Measurements from ENCODE around the gene EPX. TPM values are rescaled to one million over a fixed set of nuclear protein-coding genes. Genes with fewer than 3 reads are reported as not detected.

Gene EPX
- polyA plus RNA-seq, 1 donor from 2014 or later: not detected

DNA sequence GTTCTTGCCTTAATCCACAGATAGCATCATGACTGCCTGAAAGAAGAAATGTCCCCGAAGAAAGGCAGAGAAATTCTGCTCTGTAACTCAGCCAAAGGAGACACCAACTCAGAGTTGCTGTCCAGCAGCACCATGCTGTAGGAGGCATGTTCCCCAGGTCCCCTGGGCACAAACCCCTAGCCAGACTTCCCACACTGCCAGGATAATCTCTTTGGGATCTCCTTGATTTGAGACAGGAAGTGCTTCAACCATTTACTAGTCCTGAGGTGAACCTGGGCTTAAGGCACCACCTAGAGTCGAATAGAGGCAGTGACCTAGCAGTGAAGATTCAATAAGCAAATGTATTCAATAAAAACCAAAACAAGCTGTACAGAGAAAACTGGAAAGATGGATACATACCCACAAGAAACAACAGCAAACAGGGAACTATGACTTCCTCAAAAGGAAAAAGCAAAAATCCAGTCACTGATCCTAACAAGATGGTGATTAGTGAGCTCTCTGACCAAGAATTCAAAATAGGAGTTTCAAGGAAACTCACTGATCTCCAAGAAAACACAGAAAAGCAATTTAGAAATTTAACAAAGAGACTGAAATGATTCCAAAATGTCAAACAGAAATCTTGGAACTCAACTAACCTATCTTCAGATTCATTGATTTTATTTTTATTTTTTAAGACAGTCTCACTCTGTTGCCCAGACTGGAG lies 20.0 kb upstream of the EPX start:
- H3K9me3 Mint-ChIP-seq: peaks cover 0 to 5% (median 0%) of the 10 kb centered on the region in 3 donors
- peaks cover 2% of the 10 kb centered on the region for H3K36me3 Mint-ChIP-seq
- H3K4me1 Mint-ChIP-seq: peaks cover 0 to 18% (median 8%) of the 10 kb centered on the region in 3 donors
- H3K4me3 Mint-ChIP-seq: no peak overlapping the region
- peaks cover 21% of the 10 kb centered on the region for H3K27me3 Mint-ChIP-seq
- H3K27ac Mint-ChIP-seq: peak overlapping the region in 1 of 3 donors; percentile 42

DNA sequence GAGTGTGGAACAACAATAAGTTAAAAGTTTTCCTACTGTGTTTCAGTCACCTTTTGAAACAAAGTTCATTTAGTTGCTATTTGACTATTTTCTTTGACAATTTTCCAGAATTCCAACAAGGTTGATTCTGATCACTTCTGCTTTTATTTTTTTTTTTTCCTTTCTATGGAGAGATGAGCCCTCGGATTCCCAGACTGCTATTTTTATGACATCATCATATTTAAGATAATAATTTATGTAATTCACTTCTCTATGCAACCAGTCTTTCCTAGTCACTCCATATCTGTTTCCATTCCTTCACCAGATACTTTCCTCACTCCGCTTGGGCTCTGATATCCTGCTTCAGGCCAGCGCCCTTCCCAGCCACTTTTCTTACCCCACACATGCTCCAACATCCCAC lies 17.7 kb upstream of the EPX start:
- H3K9me3 Mint-ChIP-seq: no peaks in the 10 kb centered on the region
- no peak overlapping the region for H3K27ac Mint-ChIP-seq
- H3K4me1 Mint-ChIP-seq: peaks cover 0 to 18% (median 8%) of the 10 kb centered on the region in 3 donors
- no peak overlapping the region for H3K4me3 Mint-ChIP-seq
- H3K27me3 Mint-ChIP-seq: peaks cover 12% of the 10 kb centered on the region
- H3K36me3 Mint-ChIP-seq: no peaks in the 10 kb centered on the region

DNA sequence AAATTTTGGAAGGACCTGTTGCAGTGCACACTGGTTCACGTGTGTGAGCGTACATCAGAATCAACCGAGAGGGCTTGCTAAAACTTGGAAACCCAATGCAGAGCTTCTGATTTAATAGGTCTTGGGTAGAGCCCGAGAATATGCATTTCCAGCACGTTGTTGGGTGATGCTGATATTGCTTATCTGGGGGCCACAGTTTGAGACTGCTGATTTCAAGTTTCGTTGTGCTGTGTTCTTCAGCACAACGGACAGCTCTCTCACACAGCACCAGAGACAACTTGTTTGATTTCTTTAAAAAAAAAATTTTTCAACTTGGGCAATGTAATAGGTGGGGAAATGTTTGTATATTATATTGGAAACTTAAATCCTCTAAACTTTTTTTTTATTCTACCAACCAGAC lies 16.3 kb upstream of the EPX start:
- Mint-ChIP-seq H3K4me3 (no peak overlapping the region), H3K9me3 (no peaks in the 10 kb centered on the region), H3K27me3 (peaks cover 10% of the 10 kb centered on the region), H3K36me3 (no peaks in the 10 kb centered on the region), H3K4me1 (peaks cover 3 to 14% (median 3%) of the 10 kb centered on the region in 3 donors), H3K27ac (no peak overlapping the region)

DNA sequence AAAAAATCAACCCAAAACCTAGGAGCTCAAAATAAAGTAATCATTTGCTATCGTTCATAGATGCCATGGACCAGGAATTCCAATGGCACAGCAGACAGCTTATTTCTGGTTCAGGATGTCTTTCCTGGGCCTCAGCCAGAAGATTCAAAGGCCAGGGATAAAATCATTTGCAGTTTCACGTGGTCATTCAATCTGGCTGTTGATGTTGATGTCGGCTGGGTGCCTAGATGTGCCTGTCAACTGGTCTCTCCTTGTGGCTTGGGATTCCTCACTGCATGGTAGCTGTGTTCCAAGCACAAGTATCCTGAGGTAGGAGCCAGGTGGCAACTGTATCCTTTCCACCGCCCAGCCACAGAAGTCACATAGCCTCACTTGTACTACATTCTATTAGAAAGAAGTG lies 10.7 kb upstream of the EPX start:
- Mint-ChIP-seq H3K4me1 (peaks cover 14 to 20% (median 17%) of the 10 kb centered on the region in 3 donors), H3K27me3 (peaks cover 14% of the 10 kb centered on the region), H3K9me3 (no peaks in the 10 kb centered on the region), H3K36me3 (no peaks in the 10 kb centered on the region), H3K4me3 (no peak overlapping the region), H3K27ac (peak overlapping the region in 1 of 3 donors; percentile 10)

DNA sequence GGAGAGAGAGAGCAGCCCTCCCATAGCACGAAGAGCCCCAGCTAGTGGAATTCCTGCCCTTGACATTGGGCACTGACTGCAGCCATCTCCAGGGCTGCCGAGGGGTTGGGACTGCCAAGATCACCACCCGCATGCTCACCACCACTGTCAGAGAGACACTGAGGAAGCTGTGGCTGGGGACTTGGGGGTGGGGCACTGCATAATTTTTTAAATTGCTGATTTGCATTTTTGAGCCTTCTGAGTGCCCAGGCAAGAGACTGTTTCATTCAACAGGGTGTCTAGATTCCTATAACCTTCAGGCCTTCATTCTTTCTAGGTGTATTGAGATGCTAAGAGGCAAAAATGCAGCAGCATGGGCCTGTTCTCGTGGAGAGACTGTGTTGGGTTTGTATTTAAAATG lies 9.0 kb upstream of the EPX start:
- Mint-ChIP-seq H3K27me3 (peaks cover 9% of the 10 kb centered on the region), H3K4me1 (peaks cover 14 to 20% (median 17%) of the 10 kb centered on the region in 3 donors), H3K27ac (no peak overlapping the region), H3K36me3 (no peaks in the 10 kb centered on the region), H3K4me3 (no peak overlapping the region), H3K9me3 (no peaks in the 10 kb centered on the region)

DNA sequence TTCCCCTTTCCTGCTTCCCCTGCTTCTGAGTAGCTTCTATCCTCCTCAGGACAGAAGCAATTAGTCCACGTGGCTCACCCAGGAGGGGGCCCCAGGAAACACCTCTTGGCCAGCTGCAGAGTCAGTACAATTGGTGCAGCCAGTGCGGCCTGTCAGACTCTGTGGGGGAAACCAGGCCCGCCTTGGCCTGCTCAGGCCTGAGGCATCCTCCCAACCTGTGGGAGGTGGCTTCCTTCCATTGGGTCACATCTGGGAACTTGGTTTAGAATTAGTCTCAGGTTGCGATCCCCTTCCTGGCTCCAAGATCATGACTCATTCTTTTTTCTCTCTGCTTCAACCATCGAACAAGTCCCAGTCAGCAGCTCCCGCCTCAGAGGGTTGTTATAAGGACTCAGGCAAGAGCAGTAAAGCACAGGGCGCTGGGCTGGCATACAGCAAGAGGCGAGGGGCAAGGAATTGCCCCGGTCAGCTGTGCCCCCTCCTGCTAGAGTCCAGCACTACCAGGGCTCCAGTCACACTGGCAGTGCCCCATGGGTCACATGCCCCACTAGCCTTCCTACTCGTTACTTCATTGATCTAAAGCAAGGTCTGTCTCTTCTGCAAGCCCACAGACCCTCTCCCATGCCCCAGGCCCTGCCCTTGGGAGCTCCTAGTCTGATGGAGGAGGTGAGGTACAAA lies 8.1 kb upstream of the EPX start:
- H3K36me3 Mint-ChIP-seq: no peaks in the 10 kb centered on the region
- no peaks in the 10 kb centered on the region for H3K9me3 Mint-ChIP-seq
- H3K27me3 Mint-ChIP-seq: peaks cover 9% of the 10 kb centered on the region
- no peak overlapping the region for H3K4me3 Mint-ChIP-seq
- no peak overlapping the region for H3K27ac Mint-ChIP-seq
- peaks cover 14 to 20% (median 17%) of the 10 kb centered on the region in 3 donors for H3K4me1 Mint-ChIP-seq

DNA sequence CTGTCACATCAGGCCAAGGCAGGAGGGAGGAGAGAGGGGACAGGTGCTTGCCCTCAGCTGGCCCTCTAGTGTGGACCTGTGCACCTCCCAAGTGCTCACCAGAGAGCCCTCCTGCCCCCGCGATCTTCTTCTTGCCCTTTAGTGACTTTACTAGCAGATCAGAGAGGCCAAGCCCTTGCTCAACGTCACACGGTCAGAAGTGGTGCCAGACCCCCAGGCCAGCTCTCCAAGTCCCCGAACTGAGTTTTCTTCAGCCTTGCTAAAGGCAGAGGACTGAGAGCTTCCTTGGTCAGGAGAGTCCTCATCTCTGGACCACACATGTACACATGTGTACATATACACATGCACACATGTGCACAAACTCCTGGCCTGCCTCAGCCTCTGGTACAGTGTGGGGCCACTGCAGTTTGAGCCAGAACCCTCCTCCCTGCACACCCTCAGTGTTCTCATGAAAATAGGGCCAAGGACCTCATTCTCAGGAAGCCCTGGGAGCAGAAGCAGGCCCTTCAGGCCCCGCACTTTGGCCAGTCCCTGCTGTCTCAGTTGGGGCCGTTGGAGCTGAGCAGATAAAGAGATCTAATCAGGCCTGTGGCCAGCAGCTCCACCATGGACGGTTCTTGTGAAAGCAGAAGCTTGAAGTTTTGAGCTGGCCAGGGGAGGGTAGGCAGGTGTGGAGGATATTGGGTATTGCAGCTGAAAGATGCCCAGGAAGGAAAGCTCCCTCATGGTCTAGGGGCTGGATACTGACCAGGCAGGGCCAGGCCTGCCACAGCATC lies 7.4 kb upstream of the EPX start:
- Mint-ChIP-seq H3K4me3 (peak overlapping the region in 1 of 4 donors; percentile 28), H3K36me3 (no peaks in the 10 kb centered on the region), H3K27ac (no peak overlapping the region)

DNA sequence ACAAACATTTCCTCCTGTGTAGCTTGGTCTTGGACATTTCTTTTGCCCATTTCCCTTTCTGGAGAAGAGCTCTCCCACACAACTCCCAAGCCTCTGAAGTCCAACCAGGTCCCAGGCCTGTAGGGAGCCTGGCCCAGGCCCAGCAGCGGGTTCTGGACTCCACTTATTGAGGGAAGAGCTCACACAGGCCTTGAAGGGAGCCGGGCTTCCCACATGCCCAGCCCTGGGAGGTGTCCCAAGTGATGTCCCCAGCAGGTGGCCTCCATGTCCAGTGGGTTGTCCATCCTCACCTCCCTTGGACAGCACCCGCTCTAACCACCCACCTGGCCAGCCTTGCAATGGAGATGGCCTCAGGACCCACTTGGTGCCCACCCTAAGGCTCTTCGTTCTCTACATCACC lies 5.9 kb upstream of the EPX start:
- peaks cover 13% of the 10 kb centered on the region for H3K27me3 Mint-ChIP-seq
- no peaks in the 10 kb centered on the region for H3K36me3 Mint-ChIP-seq
- H3K9me3 Mint-ChIP-seq: no peaks in the 10 kb centered on the region
- H3K27ac Mint-ChIP-seq: peak overlapping the region in 1 of 3 donors; percentile 9
- H3K4me3 Mint-ChIP-seq: peak overlapping the region in 2 of 4 donors; percentile 55 to 76
- peaks cover 7 to 13% (median 10%) of the 10 kb centered on the region in 3 donors for H3K4me1 Mint-ChIP-seq

More for the DNA sequence above, 7.4 kb upstream of the EPX start:
- Mint-ChIP-seq H3K27me3 (peaks cover 15% of the 10 kb centered on the region), H3K4me1 (peaks cover 14 to 20% (median 17%) of the 10 kb centered on the region in 3 donors), H3K9me3 (no peaks in the 10 kb centered on the region)

DNA sequence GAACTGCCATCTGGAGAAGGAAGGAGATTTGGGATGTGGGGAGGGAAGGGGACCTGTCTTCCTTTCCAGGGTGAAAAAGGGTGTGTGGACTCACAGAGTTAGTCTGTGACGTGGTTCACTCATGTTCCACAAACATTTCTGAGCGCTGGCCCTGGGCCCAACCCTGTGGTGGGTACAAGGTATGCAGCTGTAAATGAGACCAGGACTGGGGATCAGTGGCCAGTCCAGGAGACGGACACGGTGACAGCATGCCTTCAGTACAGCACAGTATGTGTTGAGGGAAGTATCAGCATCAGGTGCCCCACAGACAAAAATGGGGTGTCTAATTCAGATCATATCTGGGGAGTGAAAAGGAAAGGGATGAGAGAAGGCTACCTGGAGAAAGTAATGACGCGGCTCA lies 5.5 kb upstream of the EPX start:
- H3K4me1 Mint-ChIP-seq: peaks cover 6 to 12% (median 9%) of the 10 kb centered on the region in 3 donors
- H3K4me3 Mint-ChIP-seq: no peak overlapping the region
- H3K27ac Mint-ChIP-seq: peak overlapping the region in 2 of 3 donors; percentile 9 to 17
- H3K9me3 Mint-ChIP-seq: no peaks in the 10 kb centered on the region
- H3K36me3 Mint-ChIP-seq: no peaks in the 10 kb centered on the region
- H3K27me3 Mint-ChIP-seq: peaks cover 15% of the 10 kb centered on the region

DNA sequence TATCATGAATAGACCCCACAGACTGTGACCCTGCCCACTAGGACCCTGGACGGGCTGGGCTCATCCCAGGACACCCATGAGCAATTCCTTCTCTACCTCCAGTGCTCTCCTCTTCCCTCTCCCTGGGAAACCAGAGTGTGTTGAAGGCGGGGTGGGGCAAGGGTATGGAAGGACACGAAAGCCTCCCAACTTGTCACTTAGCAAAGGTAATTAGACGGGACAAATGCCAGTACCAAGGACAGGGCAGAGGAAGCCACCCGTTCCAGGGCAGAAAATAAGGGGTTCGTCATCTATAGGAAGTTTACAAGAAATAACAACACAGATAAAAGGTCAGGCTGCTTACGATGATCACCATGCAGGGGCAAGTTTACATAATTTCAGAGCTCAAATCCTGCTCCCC lies 4.9 kb upstream of the EPX start:
- H3K4me3 Mint-ChIP-seq: no peak overlapping the region

DNA sequence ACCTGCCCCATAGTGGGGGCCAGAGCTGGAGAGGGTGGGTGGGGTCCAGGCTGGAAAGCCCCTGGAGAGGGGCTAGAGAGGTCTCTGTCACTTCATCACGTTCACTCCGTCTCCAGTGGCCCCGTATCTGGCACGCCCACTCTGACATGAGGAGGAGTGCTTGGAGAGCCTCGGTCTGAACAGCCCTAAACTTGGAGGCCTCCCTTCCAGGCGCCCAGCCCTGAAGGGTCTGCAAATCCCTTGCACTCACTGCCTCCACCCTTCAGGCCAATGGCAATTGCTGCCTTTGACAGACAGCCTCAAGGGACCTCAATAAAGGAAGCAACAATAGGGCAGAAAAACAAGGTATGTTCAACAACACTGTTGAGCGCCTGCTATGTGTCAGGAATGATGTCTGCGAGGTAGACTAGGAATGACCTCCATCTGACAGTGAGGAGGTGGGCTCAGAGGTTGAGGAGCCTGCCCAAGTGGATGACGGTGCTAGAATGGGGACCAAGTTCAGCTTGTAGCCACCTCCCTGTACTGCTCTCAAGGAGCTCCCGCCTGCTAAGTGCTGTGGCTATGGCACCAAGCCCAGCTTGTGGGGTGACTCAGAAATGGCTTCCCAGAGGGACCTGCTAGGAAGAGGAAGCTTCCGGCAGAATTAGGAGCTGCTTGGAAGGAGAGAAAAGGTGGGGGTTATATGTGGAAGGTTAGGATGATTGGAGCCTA lies 2.9 kb upstream of the EPX start:
- peak overlapping the region in 1 of 3 donors; percentile 23 for H3K27ac Mint-ChIP-seq
- H3K36me3 Mint-ChIP-seq: no peaks in the 10 kb centered on the region
- H3K27me3 Mint-ChIP-seq: peaks cover 14% of the 10 kb centered on the region
- H3K9me3 Mint-ChIP-seq: no peaks in the 10 kb centered on the region
- H3K4me1 Mint-ChIP-seq: peaks cover 6 to 12% (median 9%) of the 10 kb centered on the region in 3 donors
- no peak overlapping the region for H3K4me3 Mint-ChIP-seq

More for the DNA sequence above, 4.9 kb upstream of the EPX start:
- peak overlapping the region in 1 of 3 donors; percentile 9 for H3K27ac Mint-ChIP-seq
- peaks cover 6 to 12% (median 9%) of the 10 kb centered on the region in 3 donors for H3K4me1 Mint-ChIP-seq
- peaks cover 14% of the 10 kb centered on the region for H3K27me3 Mint-ChIP-seq
- H3K36me3 Mint-ChIP-seq: no peaks in the 10 kb centered on the region
- no peaks in the 10 kb centered on the region for H3K9me3 Mint-ChIP-seq

DNA sequence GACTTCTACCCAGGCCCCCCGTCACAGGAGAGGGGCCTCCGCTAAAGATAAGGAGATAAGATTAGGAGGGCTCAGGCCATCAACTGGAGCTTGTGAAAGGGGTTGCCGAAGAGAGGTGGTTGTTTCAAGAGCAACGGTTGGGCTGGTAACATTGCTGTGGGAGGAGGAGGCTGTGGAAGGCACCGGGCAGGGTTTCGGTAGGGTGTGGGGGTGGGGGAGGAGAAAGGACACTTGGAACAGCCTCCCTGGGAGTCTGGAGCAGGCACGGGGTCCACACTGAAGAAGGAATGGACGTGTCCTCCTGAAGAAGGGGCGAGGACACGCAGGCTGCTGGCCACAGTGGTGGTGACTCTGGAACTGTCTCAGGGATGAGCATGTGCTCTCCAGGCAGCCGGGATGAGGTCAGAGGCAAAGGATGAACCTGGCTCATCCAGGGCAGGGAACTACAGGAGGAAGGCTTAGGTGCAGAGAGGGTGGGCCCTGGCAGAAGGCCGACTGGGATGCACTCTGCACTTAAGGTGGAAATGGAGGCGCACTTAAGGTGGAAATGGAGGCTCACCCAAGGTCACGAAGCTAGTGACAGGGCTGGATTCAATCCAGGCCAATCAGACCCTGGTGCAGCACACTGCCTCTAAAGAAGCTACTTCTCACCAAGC lies 1.2 kb upstream of the EPX start:
- Mint-ChIP-seq H3K27me3 (peaks cover 11% of the 10 kb centered on the region), H3K9me3 (no peaks in the 10 kb centered on the region), H3K4me1 (peaks cover 0 to 1% (median 1%) of the 10 kb centered on the region in 3 donors), H3K4me3 (no peak overlapping the region), H3K27ac (peak overlapping the region in 1 of 3 donors; percentile 57), H3K36me3 (no peaks in the 10 kb centered on the region)

DNA sequence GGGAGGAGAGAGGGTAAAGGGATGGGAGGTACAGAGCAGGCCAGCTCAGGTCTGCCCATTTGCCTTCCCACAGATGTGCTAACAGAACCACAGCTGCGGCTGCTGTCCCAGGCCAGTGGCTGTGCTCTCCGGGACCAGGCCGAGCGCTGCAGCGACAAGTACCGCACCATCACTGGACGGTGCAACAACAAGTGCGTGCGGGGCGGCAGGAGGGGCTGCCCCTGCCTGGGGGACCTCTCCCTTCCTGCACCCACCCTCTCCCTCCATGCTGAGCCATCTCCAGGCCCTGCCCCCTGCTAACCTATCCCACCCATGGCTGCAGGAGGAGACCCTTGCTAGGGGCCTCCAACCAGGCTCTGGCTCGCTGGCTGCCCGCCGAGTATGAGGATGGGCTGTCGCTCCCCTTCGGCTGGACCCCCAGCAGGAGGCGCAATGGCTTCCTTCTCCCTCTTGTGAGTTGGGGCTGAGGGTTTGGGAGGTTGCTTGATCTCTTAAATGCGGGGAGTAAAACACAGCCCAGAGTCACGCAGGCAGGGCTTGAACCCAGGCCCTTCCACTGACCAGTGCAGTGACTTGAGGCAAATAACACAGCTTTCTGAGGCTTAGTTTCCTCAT lies 1.2 kb downstream of the EPX start:
- Mint-ChIP-seq H3K27ac (no peak overlapping the region), H3K27me3 (peaks cover 20% of the 10 kb centered on the region), H3K4me3 (no peak overlapping the region), H3K9me3 (no peaks in the 10 kb centered on the region), H3K36me3 (peaks cover 1% of the 10 kb centered on the region), H3K4me1 (no peaks in the 10 kb centered on the region)

Measured in IgD-negative memory B cell (primary cell).